Neural cell (in vitro differentiated cells): Measurements from ENCODE around the gene FGGY. TPM values are rescaled to one million over a fixed set of nuclear protein-coding genes. Genes with fewer than 3 reads are reported as not detected.

ENCODE experiments used
- H2AFZ ChIP-seq: fragments of 200-600, 300-800 bp; sonication (generic), shearing (Covaris generic); 2 replicates; pipeline ENCODE4 v1.6.0; 2014; ENCODE audit warnings: low read depth, mild to moderate bottlenecking, antibody characterized with exemption, low read length, moderate library complexity
- H3F3A ChIP-seq: fragments of 200-600 bp; shearing (Covaris generic); 2 replicates; pipeline ENCODE4 v1.6.1; 2016; ENCODE audit warnings: mild to moderate bottlenecking, moderate library complexity, mixed read lengths, antibody characterized with exemption, low read length; ENCODE audit not compliant: insufficient read depth, poor library complexity, severe bottlenecking
- H3K27ac ChIP-seq: fragments of 200-600, 300-800 bp; sonication (generic), shearing (Covaris generic); 2 replicates; pipeline ENCODE4 v1.5.1; 2014; ENCODE audit warnings: mild to moderate bottlenecking, low read length, moderate library complexity
- H3K27me3 ChIP-seq: fragments of 300-800, 200-600 bp; sonication (generic), shearing (Covaris generic); 2 replicates; pipeline ENCODE4 v1.6.0; 2014; ENCODE audit warnings: mild to moderate bottlenecking, low read depth, low read length, moderate library complexity; ENCODE audit not compliant: insufficient read depth
- H3K36me3 ChIP-seq: fragments of 300-800, 200-600 bp; sonication (generic), shearing (Covaris generic); 2 replicates; pipeline ENCODE4 v1.5.1; 2014; ENCODE audit warnings: mild to moderate bottlenecking, antibody characterized with exemption, low read length, moderate library complexity; ENCODE audit not compliant: insufficient read depth
- H3K4me2 ChIP-seq: fragments of 300-800, 200-600 bp; sonication (generic), shearing (Covaris generic); 2 replicates; pipeline ENCODE4 v1.6.0; 2014; ENCODE audit warnings: mild to moderate bottlenecking, low read length
- H3K4me3 ChIP-seq: fragments of 300-800, 200-600 bp; sonication (generic), shearing (Covaris generic); 2 replicates; pipeline ENCODE4 v1.5.1; 2014; ENCODE audit warnings: mild to moderate bottlenecking, low read length, moderate library complexity
- H3K79me2 ChIP-seq: fragments of 200-600 bp; shearing (Covaris generic); replicated peaks from 2 replicates; pipeline ENCODE4 v1.6.0; 2014; ENCODE audit warnings: mild to moderate bottlenecking, low read length, moderate library complexity; ENCODE audit not compliant: insufficient read depth
- H3K9ac ChIP-seq: fragments of 300-800, 200-600 bp; sonication (generic), shearing (Covaris generic); 2 replicates; pipeline ENCODE4 v1.6.1; 2016; ENCODE audit warnings: mild to moderate bottlenecking, low read length, mixed read lengths
- H3K9me2 ChIP-seq: fragments of 200-600 bp; shearing (Covaris generic); 2 replicates; pipeline ENCODE4 v1.6.1; 2016; ENCODE audit warnings: mild to moderate bottlenecking, low read length, mixed read lengths; ENCODE audit not compliant: insufficient read depth
- H3K9me3 ChIP-seq: fragments of 200-600, 300-800 bp; sonication (generic), shearing (Covaris generic); 2 replicates; pipeline ENCODE4 v1.6.1; 2016; ENCODE audit warnings: mild to moderate bottlenecking, mixed run types, low read length, moderate library complexity, mixed read lengths
- H4K20me1 ChIP-seq: fragments of 200-600 bp; shearing (Covaris generic); 2 replicates; pipeline ENCODE4 v1.6.1; 2016; ENCODE audit warnings: mild to moderate bottlenecking, mixed run types; ENCODE audit not compliant: insufficient read depth
- EP300 ChIP-seq: fragments of 450-650 bp; conservative IDR thresholded peaks from 2 replicates; pipeline ENCODE4 v1.6.1; 2014; ENCODE audit warnings: antibody characterized with exemption, mild to moderate bottlenecking, moderate library complexity; ENCODE audit not compliant: poor library complexity, severe bottlenecking
- EZH2 ChIP-seq: fragments of 200-600, 300-800 bp; shearing (Covaris generic), sonication (generic); IDR thresholded peaks from 2 replicates; pipeline ENCODE4 v1.6.1; 2014; ENCODE audit warnings: antibody characterized with exemption, low read length, borderline replicate concordance, mild to moderate bottlenecking; ENCODE audit not compliant: insufficient read depth, poor library complexity, severe bottlenecking
- MXI1 ChIP-seq: fragments of 450-650 bp; conservative IDR thresholded peaks from 2 replicates; pipeline ENCODE4 v1.6.1; 2014; ENCODE audit warnings: antibody characterized with exemption, mild to moderate bottlenecking; ENCODE audit not compliant: poor library complexity, severe bottlenecking
- POLR2AphosphoS5 ChIP-seq: IDR thresholded peaks from 2 replicates; pipeline ENCODE4 v1.6.1; 2012
- RAD21 ChIP-seq: fragments of 450-650 bp; conservative IDR thresholded peaks from 2 replicates; pipeline ENCODE4 v1.6.1; 2014; ENCODE audit warnings: antibody characterized with exemption, mild to moderate bottlenecking, moderate library complexity
- REST ChIP-seq: IDR thresholded peaks from 2 replicates; pipeline ENCODE4 v1.6.1; 2012; ENCODE audit warnings: borderline replicate concordance
- SMC3 ChIP-seq: fragments of 450-650 bp; conservative IDR thresholded peaks from 2 replicates; pipeline ENCODE4 v1.6.1; 2014; ENCODE audit warnings: antibody characterized with exemption, mild to moderate bottlenecking, moderate library complexity; ENCODE audit not compliant: poor library complexity
- TAF1 ChIP-seq: IDR thresholded peaks from 2 replicates; pipeline ENCODE4 v1.6.1; 2012; ENCODE audit warnings: low read depth
- polyA plus RNA-seq: library from polyadenylated mRNA; depleted of rRNA; stranded (reverse); fragments of >200 nt; gene quantifications from 2 replicates; pipeline ENCODE4 v1.2.3, GENCODE V29; 2014
- TF ChIP-seq, protein P1 (sequence below): fragments of 450-650 bp; IDR thresholded peaks from 2 replicates; pipeline ENCODE4 v1.5.1; 2014; ENCODE audit warnings: antibody characterized with exemption, mild to moderate bottlenecking, moderate library complexity; ENCODE audit not compliant: poor library complexity, severe bottlenecking

Gene FGGY
- polyA plus RNA-seq, 1 donor from 2014 or later: 7.4 TPM

DNA sequence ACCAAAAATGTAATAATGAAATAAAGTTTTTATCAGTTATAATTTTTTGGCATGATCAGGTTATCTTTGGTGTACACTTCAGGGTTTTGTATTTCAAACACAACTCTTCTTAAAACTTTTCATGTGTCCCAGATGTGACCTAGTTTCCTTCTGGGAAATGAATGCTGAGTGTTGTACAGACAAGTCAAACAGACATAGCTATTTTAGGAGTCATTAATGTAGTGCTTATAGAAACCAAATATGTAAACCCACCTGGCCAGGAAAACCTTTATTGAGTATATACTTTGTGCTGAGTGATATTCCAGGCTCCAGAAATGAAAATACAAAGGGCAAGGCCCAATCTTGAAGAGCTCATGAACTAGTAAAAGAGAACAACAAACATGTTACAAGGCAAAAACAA lies 491.9 kb downstream of the FGGY start:
- Histone ChIP-seq H3K79me2 (no peaks in the 10 kb centered on the region), H3K27me3 (no peaks in the 10 kb centered on the region), H4K20me1 (no peaks in the 10 kb centered on the region), H3K27ac (no peak overlapping the region), H2AFZ (no peak overlapping the region), H3K9me3 (peaks cover 11% of the 10 kb centered on the region), H3K36me3 (no peaks in the 10 kb centered on the region), H3K9me2 (no peaks in the 10 kb centered on the region), H3K4me3 (no peak overlapping the region), H3K4me2 (no peak overlapping the region), H3F3A (no peaks in the 10 kb centered on the region), H3K9ac (no peak overlapping the region)
- TF ChIP-seq TAF1 (no peak), RAD21 (no peak), REST (no peak), MXI1 (no peak), POLR2AphosphoS5 (no peak), EP300 (no peak), EZH2 (no peak), SMC3 (no peak)
- TF ChIP-seq, protein P1, sequence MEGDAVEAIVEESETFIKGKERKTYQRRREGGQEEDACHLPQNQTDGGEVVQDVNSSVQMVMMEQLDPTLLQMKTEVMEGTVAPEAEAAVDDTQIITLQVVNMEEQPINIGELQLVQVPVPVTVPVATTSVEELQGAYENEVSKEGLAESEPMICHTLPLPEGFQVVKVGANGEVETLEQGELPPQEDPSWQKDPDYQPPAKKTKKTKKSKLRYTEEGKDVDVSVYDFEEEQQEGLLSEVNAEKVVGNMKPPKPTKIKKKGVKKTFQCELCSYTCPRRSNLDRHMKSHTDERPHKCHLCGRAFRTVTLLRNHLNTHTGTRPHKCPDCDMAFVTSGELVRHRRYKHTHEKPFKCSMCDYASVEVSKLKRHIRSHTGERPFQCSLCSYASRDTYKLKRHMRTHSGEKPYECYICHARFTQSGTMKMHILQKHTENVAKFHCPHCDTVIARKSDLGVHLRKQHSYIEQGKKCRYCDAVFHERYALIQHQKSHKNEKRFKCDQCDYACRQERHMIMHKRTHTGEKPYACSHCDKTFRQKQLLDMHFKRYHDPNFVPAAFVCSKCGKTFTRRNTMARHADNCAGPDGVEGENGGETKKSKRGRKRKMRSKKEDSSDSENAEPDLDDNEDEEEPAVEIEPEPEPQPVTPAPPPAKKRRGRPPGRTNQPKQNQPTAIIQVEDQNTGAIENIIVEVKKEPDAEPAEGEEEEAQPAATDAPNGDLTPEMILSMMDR: no peak

DNA sequence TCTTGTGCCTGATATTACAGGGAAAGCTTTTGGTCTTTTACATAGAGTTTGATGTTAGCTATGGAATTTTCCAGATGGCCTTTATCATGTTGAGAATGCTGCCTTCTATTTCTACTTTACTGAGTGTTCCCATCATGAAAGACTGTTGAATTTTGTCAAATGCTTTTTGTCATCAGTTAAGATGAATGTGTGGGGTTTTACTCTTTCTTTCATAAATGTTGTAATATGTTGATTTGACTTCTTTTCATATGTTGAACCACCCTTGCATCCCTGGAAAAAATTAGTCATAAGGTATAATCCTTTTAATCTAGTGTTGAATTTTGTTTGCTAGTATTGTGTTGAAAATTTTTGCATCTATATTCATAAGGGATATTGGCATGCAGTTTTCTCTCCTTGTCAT lies 501.7 kb downstream of the FGGY start:
- Histone ChIP-seq H3K9me2 (no peaks in the 10 kb centered on the region), H3K9me3 (no peaks in the 10 kb centered on the region), H3K27ac (no peak overlapping the region), H3K36me3 (no peaks in the 10 kb centered on the region), H3K27me3 (no peaks in the 10 kb centered on the region), H3K4me2 (no peak overlapping the region), H4K20me1 (no peaks in the 10 kb centered on the region), H3K4me3 (no peak overlapping the region), H3K9ac (no peak overlapping the region), H3K79me2 (no peaks in the 10 kb centered on the region), H2AFZ (no peak overlapping the region), H3F3A (no peaks in the 10 kb centered on the region)
- TF ChIP-seq EP300 (no peak), RAD21 (no peak), POLR2AphosphoS5 (no peak), EZH2 (no peak), MXI1 (no peak), REST (no peak), SMC3 (no peak)
- TF ChIP-seq, protein P1: no peak
